ENCODE data around the gene CFAP299.

- TF ChIP-seq POLR2A (IDR thresholded peaks at IDR 0.05; ENCODE audit: low read depth, low read length) = no peak
- TF ChIP-seq CTCF (IDR thresholded peaks at IDR 0.05; ENCODE audit: extremely low read depth in 1 of 2, insufficient read depth in 1 of 2, low read depth in 1 of 2, low read length in 2 of 2) = no peak
- no peak for TF ChIP-seq JUN (IDR thresholded peaks at IDR 0.05; ENCODE audit: borderline replicate concordance, insufficient read depth, insufficient read length, low read depth)
- TF ChIP-seq FOS (IDR thresholded peaks at IDR 0.05; ENCODE audit: borderline replicate concordance, insufficient read depth, low read length) = no peak
- no peak for TF ChIP-seq MAX (IDR thresholded peaks at IDR 0.05; ENCODE audit: insufficient read depth, insufficient read length)
- TF ChIP-seq POLR2AphosphoS5 (IDR thresholded peaks at IDR 0.05; ENCODE audit: insufficient read depth, low read depth, low read length) = no peak
- no peak for TF ChIP-seq GATA2 (IDR thresholded peaks at IDR 0.05; ENCODE audit: insufficient read depth, insufficient read length, low read depth, low read length)
- no peak for TF ChIP-seq MYC (IDR thresholded peaks at IDR 0.05; ENCODE audit: low read depth, low read length)
Observed at GRCh38 chr4:80386281-80386886, 50.9 kb downstream of the CFAP299 start.

Measured in endothelial cell of umbilical vein (primary cell).